Measurements from ENCODE around the gene CFB. TPM values are rescaled to one million over a fixed set of nuclear protein-coding genes. Genes with fewer than 3 reads are reported as not detected.

Gene CFB
- total and polyA plus RNA-seq, 9 of the 15 experiments (the other 6 are each of a cell fraction or from before 2014, with no cell fraction given), result 0.08 to 0.91 (median 0.22) TPM; not detected in 4

GRCh38 chr6:31901953-31902643 lies 43.8 kb upstream of the CFB start, which contains the start of gene ZBTB12 (continued):
- TF ChIP-seq, protein P1, sequence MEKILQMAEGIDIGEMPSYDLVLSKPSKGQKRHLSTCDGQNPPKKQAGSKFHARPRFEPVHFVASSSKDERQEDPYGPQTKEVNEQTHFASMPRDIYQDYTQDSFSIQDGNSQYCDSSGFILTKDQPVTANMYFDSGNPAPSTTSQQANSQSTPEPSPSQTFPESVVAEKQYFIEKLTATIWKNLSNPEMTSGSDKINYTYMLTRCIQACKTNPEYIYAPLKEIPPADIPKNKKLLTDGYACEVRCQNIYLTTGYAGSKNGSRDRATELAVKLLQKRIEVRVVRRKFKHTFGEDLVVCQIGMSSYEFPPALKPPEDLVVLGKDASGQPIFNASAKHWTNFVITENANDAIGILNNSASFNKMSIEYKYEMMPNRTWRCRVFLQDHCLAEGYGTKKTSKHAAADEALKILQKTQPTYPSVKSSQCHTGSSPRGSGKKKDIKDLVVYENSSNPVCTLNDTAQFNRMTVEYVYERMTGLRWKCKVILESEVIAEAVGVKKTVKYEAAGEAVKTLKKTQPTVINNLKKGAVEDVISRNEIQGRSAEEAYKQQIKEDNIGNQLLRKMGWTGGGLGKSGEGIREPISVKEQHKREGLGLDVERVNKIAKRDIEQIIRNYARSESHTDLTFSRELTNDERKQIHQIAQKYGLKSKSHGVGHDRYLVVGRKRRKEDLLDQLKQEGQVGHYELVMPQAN (IDR thresholded peaks at IDR 0.05; ENCODE audit: borderline replicate concordance), result no peak
- TF ChIP-seq HMG20B (CRISPR knock-in tag; IDR thresholded peaks at IDR 0.05) (no peak), SRSF1 (IDR thresholded peaks at IDR 0.05; ENCODE audit: low read depth, low read length) (no peak), MBD2 (IDR thresholded peaks at IDR 0.05; ENCODE audit: borderline replicate concordance, low read depth) (0 out of 2 replicates have a peak, but pooled peaks have one; percentile 23), RUNX1 (IDR thresholded peaks at IDR 0.05; ENCODE audit: low read depth) (peak; percentile 24; the same call in 1 of the 2 replicates)
- TF ChIP-seq, protein P2, sequence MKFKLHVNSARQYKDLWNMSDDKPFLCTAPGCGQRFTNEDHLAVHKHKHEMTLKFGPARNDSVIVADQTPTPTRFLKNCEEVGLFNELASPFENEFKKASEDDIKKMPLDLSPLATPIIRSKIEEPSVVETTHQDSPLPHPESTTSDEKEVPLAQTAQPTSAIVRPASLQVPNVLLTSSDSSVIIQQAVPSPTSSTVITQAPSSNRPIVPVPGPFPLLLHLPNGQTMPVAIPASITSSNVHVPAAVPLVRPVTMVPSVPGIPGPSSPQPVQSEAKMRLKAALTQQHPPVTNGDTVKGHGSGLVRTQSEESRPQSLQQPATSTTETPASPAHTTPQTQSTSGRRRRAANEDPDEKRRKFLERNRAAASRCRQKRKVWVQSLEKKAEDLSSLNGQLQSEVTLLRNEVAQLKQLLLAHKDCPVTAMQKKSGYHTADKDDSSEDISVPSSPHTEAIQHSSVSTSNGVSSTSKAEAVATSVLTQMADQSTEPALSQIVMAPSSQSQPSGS (CRISPR knock-in tag; IDR thresholded peaks at IDR 0.05), result no peak
- TF ChIP-seq, protein P3, sequence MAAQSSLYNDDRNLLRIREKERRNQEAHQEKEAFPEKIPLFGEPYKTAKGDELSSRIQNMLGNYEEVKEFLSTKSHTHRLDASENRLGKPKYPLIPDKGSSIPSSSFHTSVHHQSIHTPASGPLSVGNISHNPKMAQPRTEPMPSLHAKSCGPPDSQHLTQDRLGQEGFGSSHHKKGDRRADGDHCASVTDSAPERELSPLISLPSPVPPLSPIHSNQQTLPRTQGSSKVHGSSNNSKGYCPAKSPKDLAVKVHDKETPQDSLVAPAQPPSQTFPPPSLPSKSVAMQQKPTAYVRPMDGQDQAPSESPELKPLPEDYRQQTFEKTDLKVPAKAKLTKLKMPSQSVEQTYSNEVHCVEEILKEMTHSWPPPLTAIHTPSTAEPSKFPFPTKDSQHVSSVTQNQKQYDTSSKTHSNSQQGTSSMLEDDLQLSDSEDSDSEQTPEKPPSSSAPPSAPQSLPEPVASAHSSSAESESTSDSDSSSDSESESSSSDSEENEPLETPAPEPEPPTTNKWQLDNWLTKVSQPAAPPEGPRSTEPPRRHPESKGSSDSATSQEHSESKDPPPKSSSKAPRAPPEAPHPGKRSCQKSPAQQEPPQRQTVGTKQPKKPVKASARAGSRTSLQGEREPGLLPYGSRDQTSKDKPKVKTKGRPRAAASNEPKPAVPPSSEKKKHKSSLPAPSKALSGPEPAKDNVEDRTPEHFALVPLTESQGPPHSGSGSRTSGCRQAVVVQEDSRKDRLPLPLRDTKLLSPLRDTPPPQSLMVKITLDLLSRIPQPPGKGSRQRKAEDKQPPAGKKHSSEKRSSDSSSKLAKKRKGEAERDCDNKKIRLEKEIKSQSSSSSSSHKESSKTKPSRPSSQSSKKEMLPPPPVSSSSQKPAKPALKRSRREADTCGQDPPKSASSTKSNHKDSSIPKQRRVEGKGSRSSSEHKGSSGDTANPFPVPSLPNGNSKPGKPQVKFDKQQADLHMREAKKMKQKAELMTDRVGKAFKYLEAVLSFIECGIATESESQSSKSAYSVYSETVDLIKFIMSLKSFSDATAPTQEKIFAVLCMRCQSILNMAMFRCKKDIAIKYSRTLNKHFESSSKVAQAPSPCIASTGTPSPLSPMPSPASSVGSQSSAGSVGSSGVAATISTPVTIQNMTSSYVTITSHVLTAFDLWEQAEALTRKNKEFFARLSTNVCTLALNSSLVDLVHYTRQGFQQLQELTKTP (IDR thresholded peaks at IDR 0.05; ENCODE audit: low read depth in 1 of 2, partially characterized antibody in 2 of 2), result no peak
- TF ChIP-seq, protein P4, sequence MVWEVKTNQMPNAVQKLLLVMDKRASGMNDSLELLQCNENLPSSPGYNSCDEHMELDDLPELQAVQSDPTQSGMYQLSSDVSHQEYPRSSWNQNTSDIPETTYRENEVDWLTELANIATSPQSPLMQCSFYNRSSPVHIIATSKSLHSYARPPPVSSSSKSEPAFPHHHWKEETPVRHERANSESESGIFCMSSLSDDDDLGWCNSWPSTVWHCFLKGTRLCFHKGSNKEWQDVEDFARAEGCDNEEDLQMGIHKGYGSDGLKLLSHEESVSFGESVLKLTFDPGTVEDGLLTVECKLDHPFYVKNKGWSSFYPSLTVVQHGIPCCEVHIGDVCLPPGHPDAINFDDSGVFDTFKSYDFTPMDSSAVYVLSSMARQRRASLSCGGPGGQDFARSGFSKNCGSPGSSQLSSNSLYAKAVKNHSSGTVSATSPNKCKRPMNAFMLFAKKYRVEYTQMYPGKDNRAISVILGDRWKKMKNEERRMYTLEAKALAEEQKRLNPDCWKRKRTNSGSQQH (CRISPR knock-in tag; IDR thresholded peaks at IDR 0.05), result no peak
- TF ChIP-seq, protein P5, sequence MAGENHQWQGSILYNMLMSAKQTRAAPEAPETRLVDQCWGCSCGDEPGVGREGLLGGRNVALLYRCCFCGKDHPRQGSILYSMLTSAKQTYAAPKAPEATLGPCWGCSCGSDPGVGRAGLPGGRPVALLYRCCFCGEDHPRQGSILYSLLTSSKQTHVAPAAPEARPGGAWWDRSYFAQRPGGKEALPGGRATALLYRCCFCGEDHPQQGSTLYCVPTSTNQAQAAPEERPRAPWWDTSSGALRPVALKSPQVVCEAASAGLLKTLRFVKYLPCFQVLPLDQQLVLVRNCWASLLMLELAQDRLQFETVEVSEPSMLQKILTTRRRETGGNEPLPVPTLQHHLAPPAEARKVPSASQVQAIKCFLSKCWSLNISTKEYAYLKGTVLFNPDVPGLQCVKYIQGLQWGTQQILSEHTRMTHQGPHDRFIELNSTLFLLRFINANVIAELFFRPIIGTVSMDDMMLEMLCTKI (IDR thresholded peaks at IDR 0.05; ENCODE audit: partially characterized antibody), result no peak
